HG02943 (cell line): ENCODE measurements around the gene PPM1N.

ENCODE experiments used
- ATAC-seq: cut with Tn5 transposase; IDR thresholded peaks from one replicate; pipeline ENCODE4 v1.9.1; 2021; ENCODE audit warnings: mild to moderate bottlenecking, low read depth, moderate library complexity; ENCODE audit not compliant: unreplicated experiment

Gene PPM1N

DNA sequence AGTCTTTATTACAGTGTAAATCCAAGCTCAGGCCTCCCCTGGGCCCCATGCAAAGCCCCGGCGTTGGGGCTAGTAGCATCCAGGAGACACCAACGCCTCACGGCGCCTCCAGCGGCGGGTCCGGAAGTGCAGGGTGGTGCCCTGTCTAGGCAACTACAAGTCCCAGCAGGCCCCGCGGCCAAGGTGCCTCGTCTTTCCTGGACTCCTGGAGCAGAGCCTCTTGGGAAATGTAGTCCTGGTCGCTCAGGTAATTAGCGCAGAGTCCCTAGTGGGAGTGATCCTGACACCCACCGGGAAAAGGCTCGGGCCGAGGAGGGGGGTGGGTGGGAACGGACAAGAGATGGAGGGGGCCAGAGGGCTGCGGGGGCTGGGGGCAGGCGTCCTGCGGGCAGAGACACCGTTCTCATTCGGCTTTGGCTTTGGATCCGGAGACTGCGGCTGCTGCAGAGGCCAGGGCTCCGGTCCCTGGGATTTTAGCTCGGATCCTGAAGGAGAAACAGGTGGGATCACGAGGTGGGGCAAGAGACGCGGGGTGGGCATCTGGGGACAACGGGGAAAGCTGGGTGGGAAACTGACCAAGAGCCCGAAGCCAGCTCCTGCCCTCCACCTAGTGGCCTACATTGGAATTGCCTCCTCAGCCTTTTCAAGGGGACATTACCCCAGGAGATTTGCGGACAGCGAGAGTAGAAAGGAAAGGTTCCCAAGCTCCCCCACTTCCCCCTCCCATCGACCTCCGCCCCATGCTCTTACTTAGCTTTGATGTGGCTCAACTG is 12.8 kb upstream of the PPM1N start:
- peak; percentile 85 for ATAC-seq

GRCh38 chr19:45488708-45489107 is 9.5 kb upstream of the PPM1N start:
- no peak for ATAC-seq

GRCh38 chr19:45489216-45489855 is 8.9 kb upstream of the PPM1N start:
- no peak for ATAC-seq

- ATAC-seq: no peak
These were observed 6.1 kb upstream of the PPM1N start for GRCh38 chr19:45492137-45492626.

DNA sequence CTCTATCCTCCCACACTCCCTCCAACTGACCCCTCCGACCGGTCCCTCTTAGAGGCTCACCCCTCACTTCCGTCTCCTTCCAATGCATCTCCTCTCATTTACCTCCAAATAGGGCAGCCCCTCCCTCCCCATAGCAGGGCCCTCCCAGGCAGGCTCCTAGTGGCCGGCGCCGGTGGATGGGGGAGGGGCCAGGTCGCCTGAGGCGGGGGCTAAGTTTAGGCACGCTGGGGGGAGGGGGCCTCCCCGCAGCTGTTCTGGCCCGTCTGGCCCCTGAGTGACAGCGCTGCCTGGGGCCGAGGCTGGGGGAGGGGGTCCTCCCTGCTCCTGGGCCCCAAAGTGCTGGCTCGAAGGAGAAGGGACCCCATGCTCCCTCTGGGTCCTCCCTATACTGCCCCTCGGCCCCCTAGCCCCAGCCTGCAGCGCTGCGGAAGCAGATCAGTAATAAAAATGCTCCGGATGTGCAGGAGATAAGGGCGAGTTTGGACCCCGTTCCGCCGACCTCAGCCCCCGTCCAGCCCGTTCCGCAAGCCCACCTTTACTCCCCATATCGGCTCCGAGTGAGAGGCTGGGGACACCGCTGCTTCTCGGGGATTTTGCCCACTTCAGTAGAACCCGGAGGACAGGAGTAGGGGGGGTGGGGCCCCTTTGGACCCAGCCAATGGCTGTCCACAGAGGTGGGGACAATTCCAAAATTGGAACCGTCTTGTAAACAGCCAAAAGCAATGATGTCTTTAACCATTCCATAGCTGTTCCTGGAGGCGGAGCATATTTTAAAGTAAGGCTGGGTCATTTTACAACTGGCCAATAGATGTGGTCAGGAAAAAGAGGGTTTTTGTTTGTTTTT is 5.4 kb upstream of the PPM1N start:
- no peak for ATAC-seq

DNA sequence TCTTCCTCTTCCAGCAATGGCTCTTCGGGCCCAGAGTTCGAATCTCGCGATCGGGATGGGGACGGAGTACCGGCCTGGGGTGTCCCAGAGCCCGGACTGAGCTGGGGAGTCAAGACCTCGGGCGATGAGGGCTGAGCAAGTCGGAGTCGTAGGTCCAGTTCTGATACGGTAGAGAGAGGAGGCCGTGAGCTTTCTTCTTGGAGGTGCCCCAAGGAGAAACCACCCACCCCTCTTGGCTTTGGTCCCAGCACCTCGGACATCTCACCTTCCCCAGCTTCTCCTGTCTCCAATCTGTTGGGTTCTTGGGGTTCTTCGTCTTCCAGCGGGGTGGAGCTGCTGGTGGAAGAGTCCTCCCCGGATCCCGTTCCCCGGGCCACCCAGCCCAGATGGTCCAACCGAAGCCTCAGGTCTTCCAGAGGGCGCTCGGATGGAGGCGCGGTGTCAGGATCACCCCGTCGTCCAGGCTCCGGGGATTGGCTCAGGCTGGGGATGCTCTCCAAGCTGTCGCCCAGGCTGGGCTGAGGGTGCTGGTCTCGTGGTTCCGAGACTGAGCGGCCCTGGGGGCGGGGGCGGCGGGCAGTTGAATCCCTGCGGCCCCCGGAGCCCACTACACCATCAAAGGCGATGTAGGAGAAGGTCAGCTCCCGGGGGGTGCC is 3.9 kb upstream of the PPM1N start:
- ATAC-seq: no peak

- no peak for ATAC-seq
These were observed 3.1 kb upstream of the PPM1N start for GRCh38 chr19:45495178-45495577.

- ATAC-seq: no peak
These were observed 1.8 kb upstream of the PPM1N start for GRCh38 chr19:45496349-45496953.

GRCh38 chr19:45497791-45498190 is 452 bp upstream of the PPM1N start:
- ATAC-seq: no peak

- no peak for ATAC-seq
These were observed 1.2 kb downstream of the PPM1N start for GRCh38 chr19:45499196-45500180.

- ATAC-seq: no peak
These were observed 2.9 kb downstream of the PPM1N start for GRCh38 chr19:45500918-45501729.

- no peak for ATAC-seq
These were observed 3.4 kb downstream of the PPM1N start for GRCh38 chr19:45501730-45502014.

DNA sequence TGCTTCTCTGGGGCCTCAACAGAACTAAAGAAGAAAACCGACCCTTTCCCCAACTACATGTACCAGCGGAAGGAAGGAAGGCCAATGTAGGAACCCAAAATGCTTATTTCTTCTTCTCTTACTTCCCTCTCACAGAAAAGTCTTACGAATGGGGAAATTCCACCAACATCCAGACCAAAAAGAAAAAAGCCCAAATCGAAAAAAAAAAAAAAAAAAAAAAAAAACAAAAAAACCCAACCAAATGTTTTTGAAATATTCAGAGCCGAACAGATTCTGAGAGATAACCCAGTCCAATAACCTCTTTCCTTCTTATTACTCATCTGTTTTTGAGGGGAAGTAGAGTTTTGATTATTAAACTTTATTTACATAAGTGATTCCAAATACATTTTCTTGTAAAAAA is 3.9 kb downstream of the PPM1N start:
- ATAC-seq: no peak

- no peak for ATAC-seq
These were observed 5.7 kb downstream of the PPM1N start for GRCh38 chr19:45503909-45504308.

DNA sequence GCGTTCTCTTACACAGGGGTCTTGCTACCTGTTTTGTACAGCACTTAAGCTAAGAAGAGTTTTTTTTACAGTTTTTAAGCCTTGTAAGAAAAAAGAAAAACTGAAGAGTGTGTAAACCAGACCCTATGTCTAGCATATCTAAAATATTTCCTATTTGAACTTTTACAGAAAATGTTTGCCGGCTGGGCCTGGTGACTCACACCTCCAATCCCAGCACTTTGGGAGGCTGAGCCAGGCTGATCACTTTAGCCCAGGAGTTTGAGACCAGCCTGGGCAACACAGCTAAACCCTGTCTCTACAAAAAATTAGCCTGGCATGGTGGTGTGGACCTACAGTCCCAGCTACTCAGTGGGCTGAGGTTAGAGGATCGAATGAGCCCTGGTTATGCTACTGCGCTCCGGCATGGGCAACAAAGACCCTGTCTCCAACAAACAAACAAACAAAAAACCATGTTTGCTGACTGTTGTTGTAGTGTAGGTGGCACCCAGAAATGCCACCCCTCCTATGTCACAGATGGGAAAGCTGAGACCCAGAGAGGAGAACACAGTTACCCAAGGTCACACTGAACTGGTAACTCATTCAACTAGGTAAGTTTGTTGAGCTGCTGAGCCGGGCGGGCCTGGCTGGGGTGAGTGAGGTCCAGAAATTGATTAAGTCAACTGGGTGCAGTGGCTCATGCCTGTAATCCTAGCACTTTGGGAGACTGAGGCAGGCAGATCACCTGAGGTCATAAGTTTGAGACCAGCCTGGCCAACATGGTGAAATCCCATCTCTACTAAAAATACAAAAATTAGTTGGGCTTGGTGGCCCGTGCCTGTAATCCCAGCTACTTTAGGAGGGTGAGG is 7.1 kb downstream of the PPM1N start:
- ATAC-seq: no peak

- ATAC-seq: no peak
These were observed 7.7 kb downstream of the PPM1N start for GRCh38 chr19:45505996-45506245.

DNA sequence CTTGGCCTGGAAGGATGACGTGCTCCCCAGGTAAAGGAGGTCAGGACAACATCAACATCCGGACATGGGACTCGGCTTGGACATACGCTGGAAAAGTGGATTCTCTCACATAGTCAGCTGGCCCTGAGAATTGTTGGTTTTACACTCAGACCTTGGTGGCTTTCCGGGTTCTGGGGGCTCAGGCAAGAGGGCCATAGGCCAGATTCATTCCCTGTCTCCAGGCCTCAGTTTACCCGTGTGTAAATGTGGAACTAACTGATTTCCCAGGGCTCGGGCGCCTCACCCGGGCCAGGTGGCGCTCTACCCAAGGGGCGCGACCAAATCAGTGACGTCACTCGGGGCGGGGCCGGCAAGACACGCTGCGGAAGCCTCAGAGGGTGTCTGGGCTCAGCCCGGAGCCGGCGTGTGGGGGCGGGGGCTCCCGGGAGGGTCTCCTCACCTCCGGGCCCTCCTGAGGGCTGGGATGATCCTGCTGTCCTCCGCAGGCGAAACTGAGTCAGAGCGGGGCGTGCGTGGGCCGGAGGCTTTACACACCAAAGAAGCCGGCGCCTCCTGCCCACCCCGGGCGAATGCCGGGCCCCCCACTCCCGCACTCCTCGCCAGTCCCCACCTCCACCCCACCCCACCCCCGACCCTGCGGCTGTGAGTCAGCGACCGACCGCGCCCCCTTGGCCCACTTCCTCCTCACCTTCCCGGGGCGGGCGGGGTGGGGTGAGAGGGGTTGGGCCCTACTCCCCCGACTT is 8.2 kb downstream of the PPM1N start:
- ATAC-seq: peak; percentile 46
